Sigmoid colon (tissue), 4 donors: ENCODE results near the gene ATP5IF1.

Source experiments
- EP300 ChIP-seq, 4 donors: sonication (generic); formaldehyde crosslinking; IDR thresholded peaks; one replicate each; pipeline ENCODE4 v1.6.1; 2017; ENCODE audit warnings: antibody characterized with exemption in 4 of 4
- TF ChIP-seq, protein P1 (sequence below), 4 experiments: fragments of 450-650 bp in 3 of 4; fragments of 200-600 bp in 1 of 4; IDR thresholded peaks; one replicate each; pipeline ENCODE4 v1.5.1; 2016 to 2019; ENCODE audit warnings: antibody characterized with exemption in 4 of 4, mild to moderate bottlenecking in 3 of 4, moderate library complexity in 2 of 4

DNA sequence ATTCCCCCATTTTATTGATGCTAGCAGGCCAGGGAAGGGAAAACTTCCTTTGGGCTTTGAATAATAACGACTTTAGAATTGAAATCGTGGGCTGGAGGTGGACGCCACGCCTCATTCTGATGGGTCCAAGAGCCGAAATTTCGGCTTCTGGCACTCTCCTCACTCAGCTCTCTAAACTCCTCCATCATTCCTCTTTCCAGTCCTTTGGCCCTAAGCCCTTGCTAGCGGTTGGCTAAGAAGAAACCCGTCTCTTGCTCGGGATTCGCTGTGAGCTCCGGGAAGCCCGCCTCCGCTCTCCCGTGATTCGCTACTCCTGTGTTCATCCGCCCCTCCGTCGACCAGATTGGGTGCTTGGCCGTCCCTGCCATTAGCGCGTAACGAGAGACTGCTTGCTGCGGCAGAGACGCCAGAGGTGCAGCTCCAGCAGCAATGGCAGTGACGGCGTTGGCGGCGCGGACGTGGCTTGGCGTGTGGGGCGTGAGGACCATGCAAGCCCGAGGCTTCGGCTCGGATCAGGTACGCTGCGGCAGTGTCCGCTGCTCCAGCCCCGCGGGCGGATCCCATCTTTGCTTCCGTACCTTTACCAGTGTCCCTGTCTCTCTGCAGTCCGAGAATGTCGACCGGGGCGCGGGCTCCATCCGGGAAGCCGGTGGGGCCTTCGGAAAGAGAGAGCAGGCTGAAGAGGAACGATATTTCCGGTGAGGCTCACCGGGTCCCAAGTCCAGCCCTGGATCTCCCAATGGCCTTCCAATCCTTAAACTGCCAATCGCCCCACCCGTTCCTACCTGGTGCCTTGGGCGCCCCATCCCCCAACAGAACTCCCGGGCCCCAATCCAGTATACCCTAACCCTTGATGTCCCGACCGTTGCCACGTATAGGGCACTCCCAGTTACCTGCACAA, at the start of gene ATP5IF1:
- TF ChIP-seq, protein P1, sequence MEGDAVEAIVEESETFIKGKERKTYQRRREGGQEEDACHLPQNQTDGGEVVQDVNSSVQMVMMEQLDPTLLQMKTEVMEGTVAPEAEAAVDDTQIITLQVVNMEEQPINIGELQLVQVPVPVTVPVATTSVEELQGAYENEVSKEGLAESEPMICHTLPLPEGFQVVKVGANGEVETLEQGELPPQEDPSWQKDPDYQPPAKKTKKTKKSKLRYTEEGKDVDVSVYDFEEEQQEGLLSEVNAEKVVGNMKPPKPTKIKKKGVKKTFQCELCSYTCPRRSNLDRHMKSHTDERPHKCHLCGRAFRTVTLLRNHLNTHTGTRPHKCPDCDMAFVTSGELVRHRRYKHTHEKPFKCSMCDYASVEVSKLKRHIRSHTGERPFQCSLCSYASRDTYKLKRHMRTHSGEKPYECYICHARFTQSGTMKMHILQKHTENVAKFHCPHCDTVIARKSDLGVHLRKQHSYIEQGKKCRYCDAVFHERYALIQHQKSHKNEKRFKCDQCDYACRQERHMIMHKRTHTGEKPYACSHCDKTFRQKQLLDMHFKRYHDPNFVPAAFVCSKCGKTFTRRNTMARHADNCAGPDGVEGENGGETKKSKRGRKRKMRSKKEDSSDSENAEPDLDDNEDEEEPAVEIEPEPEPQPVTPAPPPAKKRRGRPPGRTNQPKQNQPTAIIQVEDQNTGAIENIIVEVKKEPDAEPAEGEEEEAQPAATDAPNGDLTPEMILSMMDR (IDR thresholded peaks at IDR 0.05), result no peak
- no peak for TF ChIP-seq EP300 (IDR thresholded peaks at IDR 0.05)
